PC-9 (cell line): ENCODE data around the gene PFKFB3. TPM values are rescaled to one million over a fixed set of nuclear protein-coding genes. Genes with fewer than 3 reads are reported as not detected.
"Not testable (repeated sequence)": the region's sequence is repeated elsewhere in the genome, so short reads cannot be mapped to it uniquely, and the experiment has no call there.

Experiments
- BruUV-seq: library from RNA; stranded (reverse); fragments of 400-500 nt; replicated peaks from 2 replicates; lab custom pipeline; 2021; lab: Mats Ljungman, UMichigan
- CTCF ChIA-PET: fragments of 300-600 bp; sonication (Branson Sonifier 250); formaldehyde crosslinking; loops from one replicate; lab custom pipeline; 2022; ENCODE audit warnings: antibody characterized with exemption; lab: Charles Lee
- POLR2A ChIA-PET: fragments of 300-600 bp; sonication (Branson Sonifier 250); formaldehyde crosslinking; loops from one replicate; lab custom pipeline; 2022; ENCODE audit warnings: antibody characterized with exemption; ENCODE audit not compliant: unreplicated experiment; lab: Charles Lee
- DNase-seq, 2 experiments: peaks; one replicate each; pipeline versions ENCODE4 v3.0.0 to v3.0.0-alpha.2; 2015 to 2022; ENCODE audit warnings: mixed read lengths in 1 of 2
- H2AFZ ChIP-seq: fragments of 200-600 bp; sonication (generic); 2 replicates; pipeline ENCODE4 v1.8.1; 2017; ENCODE audit warnings: antibody characterized with exemption
- H3F3A ChIP-seq: fragments of 200-600 bp; sonication (generic); 2 replicates; pipeline ENCODE4 v1.8.1; 2017; ENCODE audit warnings: antibody characterized with exemption, mild to moderate bottlenecking, low read depth; ENCODE audit not compliant: insufficient read depth
- H3K27ac ChIP-seq: fragments of 200-600 bp; sonication (generic); 2 replicates; pipeline ENCODE4 v1.6.1; 2016; ENCODE audit warnings: mixed run types
- H3K27me3 ChIP-seq: fragments of 200-600 bp; sonication (generic); 2 replicates; pipeline ENCODE4 v1.6.1; 2016; ENCODE audit warnings: low read depth, mixed run types; ENCODE audit not compliant: insufficient read depth
- H3K36me3 ChIP-seq: fragments of 200-600 bp; sonication (generic); 2 replicates; pipeline ENCODE4 v1.6.1; 2016; ENCODE audit warnings: low read depth, mixed run types
- H3K4me1 ChIP-seq: fragments of 200-600 bp; sonication (generic); replicated peaks from 2 replicates; pipeline ENCODE4 v1.6.1; 2016; ENCODE audit warnings: mixed run types; ENCODE audit not compliant: insufficient read depth
- H3K4me2 ChIP-seq: fragments of 200-600 bp; sonication (generic); 2 replicates; pipeline ENCODE4 v1.6.1; 2017; ENCODE audit warnings: mixed run types
- H3K4me3 ChIP-seq: fragments of 200-600 bp; sonication (generic); 2 replicates; pipeline ENCODE4 v1.6.1; 2016; ENCODE audit warnings: mixed run types
- H3K79me2 ChIP-seq: fragments of 200-600 bp; sonication (generic); 2 replicates; pipeline ENCODE4 v1.6.1; 2017; ENCODE audit warnings: low read depth, mixed run types
- H3K9me2 ChIP-seq: fragments of 200-600 bp; sonication (generic); 2 replicates; pipeline ENCODE4 v1.8.1; 2017; ENCODE audit warnings: mild to moderate bottlenecking; ENCODE audit not compliant: insufficient read depth
- H3K9me3 ChIP-seq: fragments of 200-600 bp; sonication (generic); 2 replicates; pipeline ENCODE4 v1.8.1; 2016; ENCODE audit warnings: low read depth; ENCODE audit not compliant: insufficient read depth
- H4K20me1 ChIP-seq: fragments of 200-600 bp; sonication (generic); 2 replicates; pipeline ENCODE4 v1.8.1; 2017; ENCODE audit not compliant: insufficient read depth
- CTCF ChIP-seq: fragments of 200-600 bp; sonication (generic); conservative IDR thresholded peaks from 2 replicates; pipeline ENCODE4 v1.6.1; 2017; ENCODE audit warnings: mixed run types, antibody characterized with exemption, mild to moderate bottlenecking, moderate library complexity
- EZH2 ChIP-seq: fragments of 200-600 bp; sonication (generic); IDR thresholded peaks from 2 replicates; pipeline ENCODE4 v1.8.0; 2017; ENCODE audit warnings: antibody characterized with exemption, low read depth
- intact Hi-C: fragments of 100-400 bp; cut with micrococcal nuclease; formaldehyde crosslinking; loops from one replicate; pipeline ENCODE4 v1.10.0; 2022; ENCODE audit not compliant: unreplicated experiment
- total RNA-seq: library from RNA; stranded (reverse); gene quantifications from 2 replicates; pipeline ENCODE4 v1.2.3, GENCODE V29; 2021

The PFKFB3 gene
- total RNA-seq, 1 experiment from 2014 or later: 37.8 TPM

GRCh38 chr10:6280291-6280690 is 77.6 kb downstream of the PFKFB3 start:
- Histone ChIP-seq H4K20me1 (no peaks in the 10 kb centered on the region), H3K27ac (peak overlapping the region; percentile 77; the same call in 1 of the 2 replicates), H3K36me3 (no peaks in the 10 kb centered on the region), H2AFZ (no peak overlapping the region), H3K4me3 (no peak overlapping the region), H3K9me3 (no peaks in the 10 kb centered on the region), H3K9me2 (no peaks in the 10 kb centered on the region), H3F3A (peaks cover 28% of the 10 kb centered on the region; the same call in 1 of the 2 replicates), H3K4me1 (peaks cover 30% of the 10 kb centered on the region), H3K27me3 (no peaks in the 10 kb centered on the region), H3K79me2 (no peaks in the 10 kb centered on the region), H3K4me2 (no peak overlapping the region)
- CTCF ChIA-PET: no interaction called here
- intact Hi-C loops: no loop called here
- DNase-seq: no peak
- POLR2A ChIA-PET: interaction anchor here (0.8 kb wide), 1 partner anchor 11 kb away, joined by 4 read pairs; no protein-coding TSS in a partner anchor
- no peak for TF ChIP-seq CTCF
- no peak for TF ChIP-seq EZH2
- no TSS peak for BruUV-seq

- no peaks in the 10 kb centered on the region for H3K9me3 ChIP-seq
- no peak overlapping the region for H3K4me2 ChIP-seq
- H3K36me3 ChIP-seq: no peaks in the 10 kb centered on the region
- peaks cover 14% of the 10 kb centered on the region; the same call in 1 of the 2 replicates for H3F3A ChIP-seq
- no TSS peak for BruUV-seq
- no peaks in the 10 kb centered on the region for H3K27me3 ChIP-seq
- intact Hi-C loops: no loop called here
- H3K27ac ChIP-seq: no peak overlapping the region
- no peaks in the 10 kb centered on the region for H3K9me2 ChIP-seq
- CTCF ChIA-PET: no interaction called here
- DNase-seq: no peak
- no peak overlapping the region for H3K4me3 ChIP-seq
- no peak overlapping the region for H2AFZ ChIP-seq
- H3K79me2 ChIP-seq: no peaks in the 10 kb centered on the region
- POLR2A ChIA-PET: interaction anchor here (0.5 kb wide), 1 partner anchor 9 kb away, joined by 3 read pairs; no protein-coding TSS in a partner anchor
- H4K20me1 ChIP-seq: no peaks in the 10 kb centered on the region
- H3K4me1 ChIP-seq: peaks cover 19% of the 10 kb centered on the region
- TF ChIP-seq CTCF: no peak
- TF ChIP-seq EZH2: no peak
Observed at GRCh38 chr10:6282454-6282958, 79.8 kb downstream of the PFKFB3 start.

- DNase-seq: no peak
- Histone ChIP-seq H3F3A (peaks cover 14% of the 10 kb centered on the region; the same call in 1 of the 2 replicates), H3K4me3 (no peak overlapping the region), H3K4me2 (no peak overlapping the region), H3K9me3 (no peaks in the 10 kb centered on the region), H3K27me3 (no peaks in the 10 kb centered on the region), H3K9me2 (no peaks in the 10 kb centered on the region), H2AFZ (no peak overlapping the region), H3K4me1 (peaks cover 19% of the 10 kb centered on the region), H3K27ac (no peak overlapping the region), H3K79me2 (no peaks in the 10 kb centered on the region), H4K20me1 (no peaks in the 10 kb centered on the region), H3K36me3 (no peaks in the 10 kb centered on the region)
- CTCF ChIA-PET: no interaction called here
- POLR2A ChIA-PET: no interaction called here
- intact Hi-C loops: no loop called here
- no TSS peak for BruUV-seq
- no peak for TF ChIP-seq CTCF
Observed at GRCh38 chr10:6283655-6284054, 80.9 kb downstream of the PFKFB3 start.

- H3K79me2 ChIP-seq, H3K27me3 ChIP-seq, H3K9me2 ChIP-seq, H3K9me3 ChIP-seq, H4K20me1 ChIP-seq, BruUV-seq, H3K4me3 ChIP-seq, H3K36me3 ChIP-seq, H2AFZ ChIP-seq: not testable (repeated sequence)
- POLR2A ChIA-PET: interaction anchor here (0.6 to 0.7 kb wide), 4 partner anchors 11 to 1498 kb away, joined by 3 to 7 read pairs (median 5); no protein-coding TSS in a partner anchor
- intact Hi-C loops: loop anchor here (1.0 to 10.0 kb wide), 4 partner anchors 16 to 454 kb away; no protein-coding TSS in a partner anchor
- CTCF ChIA-PET: interaction anchor here (0.7 kb wide), 1 partner anchor 624 kb away, joined by 7 read pairs; the partner anchor contains the start of gene ASB13
- H3K27ac ChIP-seq: peak overlapping the region; percentile 86
- DNase-seq: peak; percentile 53 to 79
- H3K4me1 ChIP-seq: peaks cover 27% of the 10 kb centered on the region
- 0 out of 2 replicates have a peak overlapping the region, but pooled peaks have one; percentile 6 for H3K4me2 ChIP-seq
- peaks cover 27% of the 10 kb centered on the region; the same call in 1 of the 2 replicates for H3F3A ChIP-seq
Observed at GRCh38 chr10:6290621-6291020, 87.9 kb downstream of the PFKFB3 start.
